B cell (primary cell): ENCODE measurements around the gene NCL. TPM values are rescaled to one million over a fixed set of nuclear protein-coding genes. Genes with fewer than 3 reads are reported as not detected.

Experiments
- ATAC-seq: fragments of 200-7000 bp; cut with Tn5 transposase; one replicate; pipeline ENCODE4 v1.10.0; 2021; ENCODE audit warnings: low read depth, mild to moderate bottlenecking, moderate number of reproducible peaks, moderate library complexity
- CTCF ChIA-PET: fragments of 350-600 bp; sonication (Branson Sonifier 250); formaldehyde crosslinking; loops from one replicate; lab custom pipeline; 2021; ENCODE audit warnings: antibody characterized with exemption, inconsistent platforms; lab: Charles Lee
- POLR2A ChIA-PET: fragments of 350-600 bp; sonication (Branson Sonifier 250); formaldehyde crosslinking; loops from one replicate; lab custom pipeline; 2021; ENCODE audit warnings: antibody characterized with exemption; lab: Charles Lee
- DNase-seq: peaks from one replicate; pipeline ENCODE4 v3.0.0; 2013
- H2AFZ ChIP-seq: 2 replicates; pipeline ENCODE4 v1.6.1; 2012; ENCODE audit warnings: mild to moderate bottlenecking, low read depth, low read length; ENCODE audit not compliant: insufficient read depth, poor library complexity, severe bottlenecking
- H3K27ac ChIP-seq, 2 donors: 1 replicate in 1 of 2; 2 replicates in 1 of 2; pipeline ENCODE4 v1.5.1; 2012 to 2013; ENCODE audit warnings: low read length in 2 of 2, mild to moderate bottlenecking in 2 of 2, moderate library complexity in 1 of 2
- H3K27me3 ChIP-seq, 4 experiments: fragments of 200-600 bp in 1 of 4; sonication (generic) in 1 of 4; replicated peaks in 1 of 4; 1 replicate in 2 of 4; 2 replicates in 2 of 4; pipeline versions ENCODE4 v1.6.1 to v1.7.0; 2013 to 2016; ENCODE audit warnings: low read length in 3 of 4, mild to moderate bottlenecking in 2 of 4, mixed read lengths in 1 of 4, moderate library complexity in 1 of 4; ENCODE audit not compliant: insufficient read depth in 4 of 4, control insufficient read depth in 3 of 4; ENCODE audit errors: control extremely low read depth in 1 of 4
- H3K36me3 ChIP-seq, 2 experiments: replicated peaks in 1 of 2; 1 replicate in 1 of 2; 2 replicates in 1 of 2; pipeline versions ENCODE4 v1.6.1 to v1.7.1; 2013; ENCODE audit warnings: low read length in 1 of 2; ENCODE audit not compliant: insufficient read depth in 2 of 2, control insufficient read depth in 1 of 2; ENCODE audit errors: control extremely low read depth in 1 of 2, extremely low read depth in 1 of 2
- H3K4me1 ChIP-seq, 2 donors: fragments of 200-600 bp in 1 of 2; sonication (generic) in 1 of 2; 1 replicate in 1 of 2; 2 replicates in 1 of 2; pipeline versions ENCODE4 v1.5.1 to v1.6.1; 2013 to 2017; ENCODE audit warnings: low read length in 2 of 2; ENCODE audit not compliant: control insufficient read depth in 2 of 2, insufficient read depth in 2 of 2
- H3K4me2 ChIP-seq: replicated peaks from 2 replicates; pipeline ENCODE3; 2012; ENCODE audit warnings: mild to moderate bottlenecking, low read depth, low read length; ENCODE audit not compliant: poor library complexity, severe bottlenecking
- H3K4me3 ChIP-seq, 5 experiments: fragments of 200-600 bp in 1 of 5; sonication (generic) in 1 of 5; 1 replicate in 3 of 5; 2 replicates in 2 of 5; pipeline versions ENCODE4 v1.5.1 to v1.7.0; 2011 to 2016; ENCODE audit warnings: low read length in 4 of 5, mild to moderate bottlenecking in 4 of 5, low read depth in 2 of 5, control low read depth in 1 of 5, moderate library complexity in 1 of 5; ENCODE audit not compliant: insufficient read depth in 1 of 5; ENCODE audit errors: control extremely low read depth in 1 of 5, extremely low read depth in 1 of 5
- H3K79me2 ChIP-seq: fragments of 200-600 bp; sonication (generic); one replicate; pipeline ENCODE4 v1.6.0; 2016; ENCODE audit warnings: low read length; ENCODE audit not compliant: control insufficient read depth, insufficient read depth
- H3K9ac ChIP-seq: fragments of 200-600 bp; sonication (generic); 2 replicates; pipeline ENCODE4 v1.6.1; 2017; ENCODE audit warnings: mild to moderate bottlenecking, low read length, moderate library complexity
- H3K9me3 ChIP-seq, 3 donors: one replicate each; pipeline versions ENCODE4 v1.6.1 to v1.7.1; 2013; ENCODE audit warnings: low read length in 2 of 3; ENCODE audit not compliant: control insufficient read depth in 2 of 3, insufficient read depth in 1 of 3; ENCODE audit errors: control extremely low read depth in 1 of 3
- H4K20me1 ChIP-seq: 2 replicates; pipeline ENCODE4 v1.6.0; 2012; ENCODE audit warnings: mild to moderate bottlenecking, low read length; ENCODE audit not compliant: insufficient read depth, control insufficient read depth, poor library complexity, severe bottlenecking
- H3K27ac Mint-ChIP-seq: one replicate; pipeline ENCODE4 v1.8.0; 2021; ENCODE audit warnings: mixed read lengths
- H3K27me3 Mint-ChIP-seq: one replicate; pipeline ENCODE4 v1.8.0; 2021; ENCODE audit warnings: mixed read lengths
- H3K4me1 Mint-ChIP-seq: one replicate; pipeline ENCODE4 v1.8.0; 2021; ENCODE audit warnings: mixed read lengths
- H3K4me3 Mint-ChIP-seq: one replicate; pipeline ENCODE4 v1.8.0; 2021; ENCODE audit warnings: mixed read lengths
- H3K9me3 Mint-ChIP-seq: one replicate; pipeline ENCODE4 v1.8.0; 2022; ENCODE audit warnings: mixed read lengths; ENCODE audit not compliant: insufficient read depth
- EZH2 ChIP-seq: IDR thresholded peaks from 2 replicates; pipeline ENCODE4 v1.6.1; 2012; ENCODE audit warnings: borderline replicate concordance, low read depth, mild to moderate bottlenecking, moderate library complexity, low read length; ENCODE audit not compliant: insufficient read depth, poor library complexity, severe bottlenecking
- WGBS: methylation state at CpG from one replicate; pipeline ENCODE4 v1.1.5; 2013; ENCODE audit warnings: missing lambda C conversion rate; ENCODE audit not compliant: insufficient coverage; 5-methylcytosine and 5-hydroxymethylcytosine counted together
- intact Hi-C: fragments of 100-400 bp; cut with micrococcal nuclease; formaldehyde crosslinking; loops from one replicate; pipeline ENCODE4 v1.10.0; 2022
- polyA plus RNA-seq: library from polyadenylated mRNA; depleted of rRNA; stranded (reverse); fragments of >200 nt; gene quantifications from 2 replicates; pipeline ENCODE4 v1.2.3, GENCODE V29; 2012
- total RNA-seq, 2 donors: library from RNA; stranded (reverse); fragments of 120-200 nt in 1 of 2; gene quantifications; 1 replicate in 1 of 2; 2 replicates in 1 of 2; pipeline versions ENCODE4 v1.2.3 to v1.2.4, GENCODE V29; 2013 to 2022
- TF ChIP-seq, protein P1 (sequence below): fragments of 200-600 bp; IDR thresholded peaks from one replicate; pipeline ENCODE4 v1.8.0; 2022; ENCODE audit warnings: antibody characterized with exemption, mild to moderate bottlenecking

NCL gene
- total and polyA plus RNA-seq, 2 donors (not counting 1 experiment from before 2014, with no cell fraction given) = 25.8 to 439 TPM

- no peak overlapping the region for H3K4me3 Mint-ChIP-seq
- H3K4me1 Mint-ChIP-seq = peaks cover 41% of the 10 kb centered on the region
- Histone ChIP-seq H3K79me2 (peaks cover 42% of the 10 kb centered on the region), H2AFZ (no peak overlapping the region), H3K36me3 (peaks cover 12 to 95% of the 10 kb centered on the region in 2 experiments), H4K20me1 (peaks cover 59% of the 10 kb centered on the region), H3K27me3 (no peaks in the 10 kb centered on the region), H3K4me1 (peaks cover 18 to 19% of the 10 kb centered on the region in 2 donors), H3K9ac (no peak overlapping the region), H3K9me3 (no peaks in the 10 kb centered on the region), H3K4me3 (no peak overlapping the region), H3K27ac (no peak overlapping the region), H3K4me2 (no peak overlapping the region)
- ChIA-PET CTCF (interaction anchor here (0.6 to 1.8 kb wide), 5 partner anchors 11 to 231 kb away, joined by 3 to 8 read pairs (median 3); no protein-coding TSS in a partner anchor), POLR2A (no interaction called here)
- DNase-seq = no peak
- TF ChIP-seq EZH2 = no peak
- TF ChIP-seq, protein P1, sequence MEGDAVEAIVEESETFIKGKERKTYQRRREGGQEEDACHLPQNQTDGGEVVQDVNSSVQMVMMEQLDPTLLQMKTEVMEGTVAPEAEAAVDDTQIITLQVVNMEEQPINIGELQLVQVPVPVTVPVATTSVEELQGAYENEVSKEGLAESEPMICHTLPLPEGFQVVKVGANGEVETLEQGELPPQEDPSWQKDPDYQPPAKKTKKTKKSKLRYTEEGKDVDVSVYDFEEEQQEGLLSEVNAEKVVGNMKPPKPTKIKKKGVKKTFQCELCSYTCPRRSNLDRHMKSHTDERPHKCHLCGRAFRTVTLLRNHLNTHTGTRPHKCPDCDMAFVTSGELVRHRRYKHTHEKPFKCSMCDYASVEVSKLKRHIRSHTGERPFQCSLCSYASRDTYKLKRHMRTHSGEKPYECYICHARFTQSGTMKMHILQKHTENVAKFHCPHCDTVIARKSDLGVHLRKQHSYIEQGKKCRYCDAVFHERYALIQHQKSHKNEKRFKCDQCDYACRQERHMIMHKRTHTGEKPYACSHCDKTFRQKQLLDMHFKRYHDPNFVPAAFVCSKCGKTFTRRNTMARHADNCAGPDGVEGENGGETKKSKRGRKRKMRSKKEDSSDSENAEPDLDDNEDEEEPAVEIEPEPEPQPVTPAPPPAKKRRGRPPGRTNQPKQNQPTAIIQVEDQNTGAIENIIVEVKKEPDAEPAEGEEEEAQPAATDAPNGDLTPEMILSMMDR = no peak
- intact Hi-C loops = no loop called here
- no peaks in the 10 kb centered on the region for H3K9me3 Mint-ChIP-seq
- no peak for ATAC-seq
- no CpG with 5 or more reads among the region's 6 CpGs for WGBS
- H3K27me3 Mint-ChIP-seq = no peaks in the 10 kb centered on the region
- no peak overlapping the region for H3K27ac Mint-ChIP-seq
Measured at GRCh38 chr2:231458368-231458767, 5.9 kb downstream of the NCL start.

- TF ChIP-seq, protein P1 = no peak
- TF ChIP-seq EZH2 = no peak
- Mint-ChIP-seq H3K4me3 (no peak overlapping the region), H3K27ac (no peak overlapping the region), H3K27me3 (no peaks in the 10 kb centered on the region), H3K4me1 (peaks cover 29% of the 10 kb centered on the region), H3K9me3 (no peaks in the 10 kb centered on the region)
- H3K36me3 ChIP-seq = peaks cover 12 to 94% of the 10 kb centered on the region in 2 experiments
- intact Hi-C loops = no loop called here
- DNase-seq (no peak), ATAC-seq (no peak)
- H3K4me3 ChIP-seq = no peak overlapping the region
- no CpG with 5 or more reads among the region's 4 CpGs for WGBS
- no peak overlapping the region for H3K9ac ChIP-seq
- no peaks in the 10 kb centered on the region for H3K27me3 ChIP-seq
- H3K4me2 ChIP-seq = no peak overlapping the region
- H3K4me1 ChIP-seq = peaks cover 6% of the 10 kb centered on the region in 2 donors
- H3K9me3 ChIP-seq = no peaks in the 10 kb centered on the region
- CTCF ChIA-PET = interaction anchor here (0.8 to 2.4 kb wide), 6 partner anchors 9 to 353 kb away, joined by 3 to 8 read pairs (median 6); no protein-coding TSS in a partner anchor
- POLR2A ChIA-PET = no interaction called here
- peaks cover 30% of the 10 kb centered on the region for H3K79me2 ChIP-seq
- H4K20me1 ChIP-seq = peaks cover 47% of the 10 kb centered on the region
- no peak overlapping the region for H2AFZ ChIP-seq
- H3K27ac ChIP-seq = no peak overlapping the region
Measured at GRCh38 chr2:231457101-231457500, 7.2 kb downstream of the NCL start.
